Liver (tissue), 3 donors: ENCODE results near the gene PRICKLE4.

ENCODE experiments used
- FOXA1 ChIP-seq: IDR thresholded peaks from 2 replicates; pipeline ENCODE4 v1.6.1; 2016; ENCODE audit warnings: antibody characterized with exemption
- GABPA ChIP-seq, 2 donors: IDR thresholded peaks in 1 of 2; conservative IDR thresholded peaks in 1 of 2; 2 replicates each; pipeline ENCODE4 v1.6.1; 2016; ENCODE audit warnings: antibody characterized with exemption in 2 of 2, mild to moderate bottlenecking in 1 of 2, moderate library complexity in 1 of 2
- HNF4A ChIP-seq, 2 donors: conservative IDR thresholded peaks; 2 replicates each; pipeline ENCODE4 v1.6.1; 2016; ENCODE audit warnings: antibody characterized with exemption in 2 of 2, mild to moderate bottlenecking in 2 of 2
- JUND ChIP-seq, 2 donors: IDR thresholded peaks; 2 replicates each; pipeline ENCODE4 v1.6.1; 2016; ENCODE audit warnings: antibody characterized with exemption in 2 of 2
- RXRA ChIP-seq, 2 donors: IDR thresholded peaks; 2 replicates each; pipeline ENCODE4 v1.6.1; 2017 to 2018; ENCODE audit warnings: antibody characterized with exemption in 2 of 2, mild to moderate bottlenecking in 1 of 2
- SP1 ChIP-seq: IDR thresholded peaks from 2 replicates; pipeline ENCODE4 v1.6.1; 2018; ENCODE audit warnings: antibody characterized with exemption, mild to moderate bottlenecking
- TAF1 ChIP-seq: conservative IDR thresholded peaks from 2 replicates; pipeline ENCODE4 v1.6.1; 2016; ENCODE audit warnings: antibody characterized with exemption, mild to moderate bottlenecking
- YY1 ChIP-seq: IDR thresholded peaks from 2 replicates; pipeline ENCODE4 v1.6.1; 2016; ENCODE audit warnings: antibody characterized with exemption, mild to moderate bottlenecking
- TF ChIP-seq, protein P1 (sequence below): fragments of 150-350 bp; IDR thresholded peaks from 2 replicates; pipeline ENCODE4 v1.5.1; 2017; ENCODE audit warnings: improper control_type of control experiment, low read depth, low read length; ENCODE audit not compliant: missing input control
- TF ChIP-seq, protein P2 (sequence below): IDR thresholded peaks from 2 replicates; pipeline ENCODE4 v1.6.1; 2016; ENCODE audit warnings: antibody characterized with exemption, mild to moderate bottlenecking
- TF ChIP-seq, protein P3 (sequence below): IDR thresholded peaks from 2 replicates; pipeline ENCODE4 v1.6.1; 2016; ENCODE audit warnings: antibody characterized with exemption
- TF ChIP-seq, protein P4 (sequence below): IDR thresholded peaks from 2 replicates; pipeline ENCODE4 v1.6.1; 2016; ENCODE audit warnings: antibody characterized with exemption
- donor health status: healthy.
- donor health status: healthy.

DNA sequence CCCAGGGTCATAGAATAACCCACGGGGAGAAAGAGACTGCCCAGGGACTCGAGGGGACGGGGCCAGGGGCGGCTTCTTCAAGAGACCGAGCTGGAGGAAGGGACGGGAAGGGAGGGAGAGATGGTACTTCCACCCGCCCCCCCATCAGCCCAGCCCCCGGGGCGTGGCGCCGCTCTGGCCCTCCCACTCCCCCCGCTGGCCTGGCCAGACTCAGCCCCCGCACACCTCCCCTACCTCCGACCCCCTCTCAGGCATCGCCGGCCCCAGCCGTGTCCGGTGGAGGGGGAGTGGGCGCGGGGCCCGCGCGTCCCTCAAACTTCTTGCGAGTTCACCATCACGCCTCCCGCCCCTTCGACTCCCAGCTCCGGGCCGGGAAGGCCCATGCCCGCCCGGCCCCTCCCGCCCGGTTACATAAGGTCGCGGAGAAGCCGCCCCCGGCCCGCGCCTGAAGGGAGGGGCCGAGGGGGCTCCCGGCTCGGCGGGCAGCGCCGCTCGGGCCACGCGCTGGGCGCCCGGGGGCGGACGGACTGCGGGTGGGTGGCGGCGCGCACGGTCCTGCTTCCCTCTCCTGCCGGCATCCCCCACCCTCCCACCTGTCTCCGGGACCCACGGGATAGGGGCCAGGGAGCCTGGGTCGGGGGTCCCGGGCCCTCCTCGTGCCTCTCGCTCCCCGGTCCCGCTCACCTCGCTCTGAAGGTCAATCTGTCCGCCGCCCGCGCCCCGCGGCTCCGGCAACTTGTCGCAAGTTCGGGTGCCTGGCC is 45.7 kb upstream of the PRICKLE4 start:
- TF ChIP-seq, protein P1, sequence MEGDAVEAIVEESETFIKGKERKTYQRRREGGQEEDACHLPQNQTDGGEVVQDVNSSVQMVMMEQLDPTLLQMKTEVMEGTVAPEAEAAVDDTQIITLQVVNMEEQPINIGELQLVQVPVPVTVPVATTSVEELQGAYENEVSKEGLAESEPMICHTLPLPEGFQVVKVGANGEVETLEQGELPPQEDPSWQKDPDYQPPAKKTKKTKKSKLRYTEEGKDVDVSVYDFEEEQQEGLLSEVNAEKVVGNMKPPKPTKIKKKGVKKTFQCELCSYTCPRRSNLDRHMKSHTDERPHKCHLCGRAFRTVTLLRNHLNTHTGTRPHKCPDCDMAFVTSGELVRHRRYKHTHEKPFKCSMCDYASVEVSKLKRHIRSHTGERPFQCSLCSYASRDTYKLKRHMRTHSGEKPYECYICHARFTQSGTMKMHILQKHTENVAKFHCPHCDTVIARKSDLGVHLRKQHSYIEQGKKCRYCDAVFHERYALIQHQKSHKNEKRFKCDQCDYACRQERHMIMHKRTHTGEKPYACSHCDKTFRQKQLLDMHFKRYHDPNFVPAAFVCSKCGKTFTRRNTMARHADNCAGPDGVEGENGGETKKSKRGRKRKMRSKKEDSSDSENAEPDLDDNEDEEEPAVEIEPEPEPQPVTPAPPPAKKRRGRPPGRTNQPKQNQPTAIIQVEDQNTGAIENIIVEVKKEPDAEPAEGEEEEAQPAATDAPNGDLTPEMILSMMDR: no peak
- TF ChIP-seq, protein P2, sequence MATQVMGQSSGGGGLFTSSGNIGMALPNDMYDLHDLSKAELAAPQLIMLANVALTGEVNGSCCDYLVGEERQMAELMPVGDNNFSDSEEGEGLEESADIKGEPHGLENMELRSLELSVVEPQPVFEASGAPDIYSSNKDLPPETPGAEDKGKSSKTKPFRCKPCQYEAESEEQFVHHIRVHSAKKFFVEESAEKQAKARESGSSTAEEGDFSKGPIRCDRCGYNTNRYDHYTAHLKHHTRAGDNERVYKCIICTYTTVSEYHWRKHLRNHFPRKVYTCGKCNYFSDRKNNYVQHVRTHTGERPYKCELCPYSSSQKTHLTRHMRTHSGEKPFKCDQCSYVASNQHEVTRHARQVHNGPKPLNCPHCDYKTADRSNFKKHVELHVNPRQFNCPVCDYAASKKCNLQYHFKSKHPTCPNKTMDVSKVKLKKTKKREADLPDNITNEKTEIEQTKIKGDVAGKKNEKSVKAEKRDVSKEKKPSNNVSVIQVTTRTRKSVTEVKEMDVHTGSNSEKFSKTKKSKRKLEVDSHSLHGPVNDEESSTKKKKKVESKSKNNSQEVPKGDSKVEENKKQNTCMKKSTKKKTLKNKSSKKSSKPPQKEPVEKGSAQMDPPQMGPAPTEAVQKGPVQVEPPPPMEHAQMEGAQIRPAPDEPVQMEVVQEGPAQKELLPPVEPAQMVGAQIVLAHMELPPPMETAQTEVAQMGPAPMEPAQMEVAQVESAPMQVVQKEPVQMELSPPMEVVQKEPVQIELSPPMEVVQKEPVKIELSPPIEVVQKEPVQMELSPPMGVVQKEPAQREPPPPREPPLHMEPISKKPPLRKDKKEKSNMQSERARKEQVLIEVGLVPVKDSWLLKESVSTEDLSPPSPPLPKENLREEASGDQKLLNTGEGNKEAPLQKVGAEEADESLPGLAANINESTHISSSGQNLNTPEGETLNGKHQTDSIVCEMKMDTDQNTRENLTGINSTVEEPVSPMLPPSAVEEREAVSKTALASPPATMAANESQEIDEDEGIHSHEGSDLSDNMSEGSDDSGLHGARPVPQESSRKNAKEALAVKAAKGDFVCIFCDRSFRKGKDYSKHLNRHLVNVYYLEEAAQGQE: no peak
- TF ChIP-seq GABPA (IDR thresholded peaks at IDR 0.05 in 1 of 2, conservative IDR thresholded peaks at IDR 0.05 in 1 of 2): no peak
- TF ChIP-seq, protein P3, sequence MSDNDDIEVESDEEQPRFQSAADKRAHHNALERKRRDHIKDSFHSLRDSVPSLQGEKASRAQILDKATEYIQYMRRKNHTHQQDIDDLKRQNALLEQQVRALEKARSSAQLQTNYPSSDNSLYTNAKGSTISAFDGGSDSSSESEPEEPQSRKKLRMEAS: no peak
- no peak for TF ChIP-seq TAF1
- TF ChIP-seq, protein P4, sequence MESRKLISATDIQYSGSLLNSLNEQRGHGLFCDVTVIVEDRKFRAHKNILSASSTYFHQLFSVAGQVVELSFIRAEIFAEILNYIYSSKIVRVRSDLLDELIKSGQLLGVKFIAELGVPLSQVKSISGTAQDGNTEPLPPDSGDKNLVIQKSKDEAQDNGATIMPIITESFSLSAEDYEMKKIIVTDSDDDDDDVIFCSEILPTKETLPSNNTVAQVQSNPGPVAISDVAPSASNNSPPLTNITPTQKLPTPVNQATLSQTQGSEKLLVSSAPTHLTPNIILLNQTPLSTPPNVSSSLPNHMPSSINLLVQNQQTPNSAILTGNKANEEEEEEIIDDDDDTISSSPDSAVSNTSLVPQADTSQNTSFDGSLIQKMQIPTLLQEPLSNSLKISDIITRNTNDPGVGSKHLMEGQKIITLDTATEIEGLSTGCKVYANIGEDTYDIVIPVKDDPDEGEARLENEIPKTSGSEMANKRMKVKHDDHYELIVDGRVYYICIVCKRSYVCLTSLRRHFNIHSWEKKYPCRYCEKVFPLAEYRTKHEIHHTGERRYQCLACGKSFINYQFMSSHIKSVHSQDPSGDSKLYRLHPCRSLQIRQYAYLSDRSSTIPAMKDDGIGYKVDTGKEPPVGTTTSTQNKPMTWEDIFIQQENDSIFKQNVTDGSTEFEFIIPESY: no peak
- TF ChIP-seq YY1: no peak
- no peak for TF ChIP-seq RXRA (IDR thresholded peaks at IDR 0.05)
- TF ChIP-seq HNF4A (conservative IDR thresholded peaks at IDR 0.05): no peak
- TF ChIP-seq FOXA1: no peak
- TF ChIP-seq JUND (IDR thresholded peaks at IDR 0.05): no peak
- no peak for TF ChIP-seq SP1
